ENCODE data around the gene MED23. TPM values are rescaled to one million over a fixed set of nuclear protein-coding genes. Genes with fewer than 3 reads are reported as not detected.

Gene MED23
- polyA plus RNA-seq, 3 donors = 4.5 to 21.9 (median 7.9) TPM

GRCh38 chr6:131635384-131636340 lies 7.6 kb upstream of the MED23 start:
- no peak overlapping the region for H3K9ac ChIP-seq (ENCODE audit: insufficient read depth, low read length, poor library complexity, severe bottlenecking)
- Mint-ChIP-seq H3K27ac (peak overlapping the region in 1 of 7 donors; percentile 51), H3K9me3 (peaks cover 0 to 2% (median 0%) of the 10 kb centered on the region in 7 donors), H3K4me3 (no peak overlapping the region), H3K36me3 (no peaks in the 10 kb centered on the region), H3K27me3 (ENCODE audit: low read depth in 3 of 3) (peaks cover 0 to 7% (median 2%) of the 10 kb centered on the region in 3 donors), H3K4me1 (no peaks in the 10 kb centered on the region)
- H4K20me1 ChIP-seq (ENCODE audit: insufficient read depth, low read length) = no peaks in the 10 kb centered on the region
- H3K4me3 ChIP-seq (replicated peaks in 1 of 3; ENCODE audit: low read depth in 2 of 3, low read length in 3 of 3) = no peak overlapping the region
- DNase-seq = no peak
- intact Hi-C loops (cut with micrococcal nuclease) = no loop called here
- no peaks in the 10 kb centered on the region for H3K79me2 ChIP-seq (ENCODE audit: insufficient read depth, low read length)
- H3K36me3 ChIP-seq (replicated peaks in 1 of 2; ENCODE audit: control insufficient read depth in 1 of 2, insufficient read depth in 2 of 2, low read length in 2 of 2) = no peaks in the 10 kb centered on the region
- TF ChIP-seq CTCF (IDR thresholded peaks at IDR 0.05) = no peak
- 89% methylated on average over 4 of the region's 11 CpGs for WGBS (ENCODE audit: insufficient coverage)
- no peak overlapping the region for H2AFZ ChIP-seq (ENCODE audit: insufficient read depth, low read depth, low read length, poor library complexity, severe bottlenecking)
- H3K4me1 ChIP-seq (ENCODE audit: control insufficient read depth in 1 of 2, insufficient read depth in 2 of 2, low read length in 2 of 2) = no peaks in the 10 kb centered on the region
- H3K27me3 ChIP-seq (ENCODE audit: control insufficient read depth in 2 of 2, insufficient read depth in 2 of 2, low read length in 2 of 2) = no peaks in the 10 kb centered on the region
- no peaks in the 10 kb centered on the region for H3K9me3 ChIP-seq (replicated peaks in 1 of 2; ENCODE audit: control insufficient read depth in 1 of 2, insufficient read depth in 1 of 2, low read length in 2 of 2)
- H3K4me2 ChIP-seq (replicated peaks; ENCODE audit: extremely low read depth, low read length, poor library complexity, severe bottlenecking) = no peak overlapping the region
- H3K27ac ChIP-seq (ENCODE audit: low read depth in 1 of 2, low read length in 2 of 2) = no peak overlapping the region

- Mint-ChIP-seq H3K36me3 (no peaks in the 10 kb centered on the region), H3K4me1 (peaks cover 13% of the 10 kb centered on the region), H3K4me3 (no peak overlapping the region), H3K9me3 (peaks cover 0 to 2% (median 0%) of the 10 kb centered on the region in 7 donors), H3K27me3 (ENCODE audit: low read depth in 3 of 3) (peaks cover 1 to 7% (median 2%) of the 10 kb centered on the region in 3 donors), H3K27ac (no peak overlapping the region)
- Histone ChIP-seq H3K79me2 (ENCODE audit: insufficient read depth, low read length) (peaks cover 13% of the 10 kb centered on the region), H3K4me3 (replicated peaks in 1 of 3; ENCODE audit: low read depth in 2 of 3, low read length in 3 of 3) (no peak overlapping the region), H3K27me3 (ENCODE audit: control insufficient read depth in 2 of 2, insufficient read depth in 2 of 2, low read length in 2 of 2) (no peaks in the 10 kb centered on the region), H3K4me2 (replicated peaks; ENCODE audit: extremely low read depth, low read length, poor library complexity, severe bottlenecking) (no peak overlapping the region), H3K27ac (ENCODE audit: low read depth in 1 of 2, low read length in 2 of 2) (no peak overlapping the region), H3K9ac (ENCODE audit: insufficient read depth, low read length, poor library complexity, severe bottlenecking) (no peak overlapping the region), H2AFZ (ENCODE audit: insufficient read depth, low read depth, low read length, poor library complexity, severe bottlenecking) (peak overlapping the region; percentile 14), H3K4me1 (ENCODE audit: control insufficient read depth in 1 of 2, insufficient read depth in 2 of 2, low read length in 2 of 2) (peaks cover 10 to 16% of the 10 kb centered on the region in 2 donors), H3K9me3 (replicated peaks in 1 of 2; ENCODE audit: control insufficient read depth in 1 of 2, insufficient read depth in 1 of 2, low read length in 2 of 2) (no peaks in the 10 kb centered on the region), H3K36me3 (replicated peaks in 1 of 2; ENCODE audit: control insufficient read depth in 1 of 2, insufficient read depth in 2 of 2, low read length in 2 of 2) (no peaks in the 10 kb centered on the region), H4K20me1 (ENCODE audit: insufficient read depth, low read length) (no peaks in the 10 kb centered on the region)
- no peak for TF ChIP-seq CTCF (IDR thresholded peaks at IDR 0.05)
- intact Hi-C loops (cut with micrococcal nuclease) = no loop called here
- DNase-seq = no peak
- WGBS (ENCODE audit: insufficient coverage) = no CpG with 5 or more reads among the region's 3 CpGs
Measured at GRCh38 chr6:131631625-131632289, 3.7 kb upstream of the MED23 start.
